HG02885 (cell line): ENCODE results near the gene CHST15.
A peak's percentile ranks its signal among the peaks of the same experiment; 100 is the strongest.
"Not testable (repeated sequence)": the region's sequence is repeated elsewhere in the genome, so short reads cannot be mapped to it uniquely, and the experiment has no call there.

Experiments used
- ATAC-seq: cut with Tn5 transposase; IDR thresholded peaks from one replicate; pipeline ENCODE4 v1.9.1; 2021; ENCODE audit warnings: mild to moderate bottlenecking; ENCODE audit not compliant: unreplicated experiment, poor library complexity

CHST15 gene

DNA sequence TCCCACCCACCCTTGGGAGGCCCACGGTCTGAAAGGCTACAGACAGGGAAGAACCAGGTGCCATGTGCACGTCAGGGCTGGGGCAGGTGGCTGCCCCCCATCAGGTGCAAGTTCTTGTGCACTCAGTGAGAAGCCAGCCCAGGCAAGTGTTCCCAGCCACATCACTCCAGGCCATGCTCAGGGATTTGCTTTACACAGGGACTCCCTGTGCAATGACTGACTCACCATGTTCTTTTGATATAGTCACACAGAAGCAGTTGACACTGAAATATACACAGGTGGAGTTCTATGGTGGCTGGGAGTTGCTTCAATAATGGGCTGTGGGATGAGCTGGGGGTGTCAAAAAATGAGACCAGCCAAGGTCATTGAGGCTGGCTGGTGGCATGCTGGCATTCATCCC, 8.0 kb upstream of the CHST15 start:
- ATAC-seq: no peak

DNA sequence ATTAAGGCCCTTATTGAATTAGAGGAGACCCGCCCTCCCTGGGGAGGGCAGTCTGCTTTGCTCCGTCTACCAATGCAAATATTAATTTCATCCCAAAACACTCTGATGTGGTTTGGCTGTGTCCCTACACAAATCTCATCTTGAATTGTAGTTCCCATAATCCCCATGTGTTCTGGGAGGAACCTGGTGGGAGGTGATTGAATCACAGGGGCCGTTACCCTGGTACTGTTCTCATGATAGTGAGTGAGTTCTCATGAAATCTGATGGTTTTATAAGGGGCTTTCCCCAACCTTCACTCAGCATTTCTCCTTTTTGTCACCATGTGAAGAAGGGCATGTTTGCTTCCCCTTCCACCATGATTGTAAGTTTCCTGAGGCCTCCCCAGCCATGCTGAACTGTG, 7.3 kb upstream of the CHST15 start:
- ATAC-seq: not testable (repeated sequence)

- no peak for ATAC-seq
These were observed 6.7 kb upstream of the CHST15 start for GRCh38 chr10:124100124-124100523.

- no peak for ATAC-seq
These were observed 6.2 kb upstream of the CHST15 start for GRCh38 chr10:124099604-124100003.

- ATAC-seq: no peak
These were observed 5.2 kb upstream of the CHST15 start for GRCh38 chr10:124098575-124098974.

DNA sequence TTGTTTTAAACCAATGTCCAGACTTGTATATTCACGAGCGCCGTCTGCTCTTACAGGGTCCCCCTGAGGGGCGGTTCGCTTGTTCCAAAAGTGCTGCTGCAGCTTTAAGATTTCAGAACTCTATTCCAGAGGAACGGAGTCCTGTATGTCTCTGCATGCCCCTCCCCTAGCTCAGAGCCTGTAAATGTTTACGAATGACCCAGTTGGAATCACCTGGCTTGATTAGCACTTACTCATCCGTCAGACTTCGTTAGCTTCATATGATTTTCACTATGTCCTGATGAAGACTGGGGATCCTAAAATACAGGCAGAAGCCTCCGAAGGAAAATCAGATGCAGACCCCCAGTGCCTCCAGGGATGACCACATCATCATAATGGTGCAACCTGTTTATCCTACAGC, 4.5 kb upstream of the CHST15 start:
- no peak for ATAC-seq

DNA sequence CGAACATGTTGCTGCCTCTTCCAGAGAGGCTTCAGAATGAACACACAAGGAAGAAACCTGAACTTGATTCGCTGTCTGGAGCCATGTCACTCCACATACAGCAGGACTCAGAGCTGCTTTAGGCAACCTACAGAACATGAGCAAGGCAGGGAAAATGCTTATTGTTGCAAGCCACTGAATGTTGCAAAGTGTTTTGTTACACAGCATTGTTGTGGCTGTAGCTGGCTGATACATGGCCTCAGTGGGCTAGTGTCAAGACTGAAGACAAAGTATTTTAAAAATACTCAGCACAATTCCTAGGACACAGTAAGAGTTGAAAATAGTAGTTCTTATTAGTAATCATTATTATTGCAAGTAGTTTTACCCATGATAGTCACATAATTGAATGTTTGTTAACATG, 3.1 kb upstream of the CHST15 start:
- no peak for ATAC-seq

DNA sequence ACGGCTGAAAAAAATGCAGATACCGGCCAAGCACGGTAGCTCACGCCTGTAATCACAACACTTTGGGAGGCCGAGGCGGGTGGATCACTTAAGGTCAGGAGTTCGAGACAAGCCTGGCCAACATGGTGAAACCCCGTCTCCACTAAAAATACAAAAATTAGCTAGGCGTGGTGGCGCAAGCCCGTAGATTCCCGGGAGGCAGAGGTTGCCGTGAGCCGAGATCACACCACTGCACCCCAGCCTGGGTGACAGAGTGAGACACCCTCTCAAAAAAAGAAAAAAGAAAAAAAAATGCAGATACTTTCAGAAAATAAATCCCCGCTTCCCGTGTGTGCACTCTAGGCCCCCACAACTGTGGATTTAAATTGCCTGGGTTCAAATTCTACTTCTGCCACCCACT, 2.4 kb upstream of the CHST15 start:
- not testable (repeated sequence) for ATAC-seq

DNA sequence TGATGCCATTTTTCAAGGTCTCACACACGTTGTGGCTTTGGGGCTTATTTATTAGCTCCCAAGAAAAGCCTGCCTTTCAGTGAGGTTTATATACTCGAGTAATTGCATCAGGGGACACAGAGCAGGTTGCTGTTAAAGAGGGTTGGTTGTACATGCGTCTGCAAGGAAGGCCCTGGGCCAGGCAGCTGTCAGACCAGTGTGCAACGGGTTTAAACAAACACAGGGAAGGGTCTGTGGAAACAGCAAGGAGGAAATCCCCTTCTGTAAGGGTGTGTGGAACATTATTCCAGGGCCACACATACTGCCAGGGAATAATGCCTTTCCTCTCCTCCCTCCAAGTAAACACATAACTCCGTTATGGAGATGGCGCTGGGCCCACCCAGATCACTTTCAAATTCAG, 1.7 kb upstream of the CHST15 start:
- ATAC-seq: no peak

DNA sequence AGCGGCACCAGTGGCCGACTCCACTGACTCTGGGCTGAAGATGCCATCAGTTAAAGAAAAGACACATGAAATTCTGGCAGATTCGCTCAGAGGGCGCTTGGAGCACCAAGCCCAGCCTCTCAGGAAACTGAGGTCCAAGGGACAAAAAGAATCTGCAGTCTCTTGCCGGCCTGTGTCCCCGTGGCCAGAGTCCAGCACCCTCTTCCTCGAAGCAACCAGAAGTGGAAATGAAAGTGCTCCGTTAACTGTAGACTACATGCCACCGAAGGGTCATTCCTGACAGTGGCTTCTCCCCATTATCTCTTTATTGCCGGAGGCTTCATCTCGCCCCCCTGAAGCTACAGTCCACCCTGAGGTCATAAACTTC, 1.0 kb upstream of the CHST15 start:
- no peak for ATAC-seq

DNA sequence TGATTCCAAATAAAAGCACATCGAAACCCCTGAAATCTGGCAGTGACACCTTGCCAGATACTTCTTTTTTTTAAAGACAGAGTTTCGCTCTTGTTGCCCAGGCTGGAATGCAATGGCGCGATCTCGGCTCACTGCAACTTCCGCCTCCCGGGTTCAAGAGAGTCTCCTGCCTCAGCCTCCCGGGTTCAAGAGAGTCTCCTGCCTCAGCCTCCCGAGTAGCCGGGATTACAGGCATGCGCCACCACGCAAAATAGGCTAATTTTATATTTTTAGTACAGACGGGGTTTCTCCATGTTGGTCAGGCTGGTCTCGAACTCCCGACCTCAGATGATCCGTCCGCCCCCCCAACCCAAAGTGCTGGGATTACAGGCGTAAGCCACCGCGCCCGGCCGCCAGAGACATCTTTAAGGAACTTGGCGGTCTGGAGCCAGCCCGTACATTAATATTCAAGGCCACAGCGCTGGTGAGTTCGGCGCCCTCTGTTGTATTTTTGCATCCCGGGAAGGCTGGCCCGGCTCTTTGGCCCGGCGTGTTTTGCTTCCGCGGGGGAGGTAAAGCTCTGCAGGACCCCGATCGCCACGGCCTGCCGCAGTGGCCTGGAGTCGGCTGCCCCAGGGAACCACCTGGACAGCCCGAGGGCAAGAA, 498 bp upstream of the CHST15 start:
- not testable (repeated sequence) for ATAC-seq

- ATAC-seq: peak; percentile 48
These were observed 1.0 kb downstream of the CHST15 start for GRCh38 chr10:124092250-124092859.

DNA sequence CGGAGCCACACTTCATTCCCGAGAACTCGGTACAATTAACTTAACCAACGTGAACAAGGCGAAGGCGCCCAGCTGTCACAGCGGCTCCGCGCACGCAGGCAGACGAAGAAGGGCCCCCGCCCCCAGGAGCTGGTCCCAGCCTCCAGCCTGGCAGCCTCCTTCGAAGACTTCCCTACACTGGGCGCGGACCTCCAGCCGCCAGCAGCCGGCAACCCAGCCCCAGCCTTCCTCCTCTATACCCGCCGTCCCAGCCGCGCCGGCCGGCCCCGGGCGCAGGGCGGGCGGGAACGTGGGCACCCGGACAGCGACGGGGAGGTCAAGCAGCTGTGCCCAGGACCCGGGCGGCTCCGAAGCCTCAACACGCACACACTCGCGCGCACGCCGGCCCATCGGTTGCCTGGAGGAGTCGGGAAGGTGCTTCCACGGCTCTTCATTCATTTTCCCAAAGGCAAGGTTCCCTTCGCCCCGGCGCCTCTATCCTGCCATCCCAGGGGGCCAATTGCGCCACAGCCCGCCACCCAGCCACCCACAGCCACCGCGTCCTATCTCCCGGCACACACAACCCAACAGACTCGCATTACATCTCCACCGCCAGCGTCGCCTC, 1.6 kb downstream of the CHST15 start:
- ATAC-seq: no peak

DNA sequence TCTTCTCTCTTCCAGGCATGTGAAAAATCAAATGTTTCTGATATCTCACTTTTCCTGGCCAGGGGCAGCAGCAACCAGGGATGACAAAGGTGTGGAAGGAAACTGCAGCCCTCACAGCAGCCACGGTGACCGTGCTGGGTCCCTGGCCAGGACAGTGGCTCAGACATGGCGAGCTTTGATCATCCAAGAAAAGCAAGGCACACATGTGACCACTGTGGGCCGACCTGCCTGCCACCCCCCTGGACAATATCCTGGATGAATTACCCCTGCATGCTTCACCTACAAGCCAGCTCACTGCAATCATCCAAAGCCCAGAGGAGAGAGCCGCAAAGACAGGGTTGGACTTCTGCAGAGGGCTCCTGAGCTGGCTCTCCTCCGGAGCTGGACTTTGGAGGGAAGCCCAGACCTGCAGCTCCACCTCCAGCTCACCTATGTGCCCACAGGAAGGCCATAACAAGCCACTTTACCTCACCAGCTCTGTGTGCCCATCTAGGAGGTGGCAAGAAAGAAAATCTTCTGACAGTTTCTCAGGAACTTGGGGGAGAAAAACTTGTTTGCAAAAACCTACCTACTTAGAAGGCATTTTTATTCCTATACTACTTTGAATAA, 2.7 kb downstream of the CHST15 start:
- ATAC-seq: no peak

DNA sequence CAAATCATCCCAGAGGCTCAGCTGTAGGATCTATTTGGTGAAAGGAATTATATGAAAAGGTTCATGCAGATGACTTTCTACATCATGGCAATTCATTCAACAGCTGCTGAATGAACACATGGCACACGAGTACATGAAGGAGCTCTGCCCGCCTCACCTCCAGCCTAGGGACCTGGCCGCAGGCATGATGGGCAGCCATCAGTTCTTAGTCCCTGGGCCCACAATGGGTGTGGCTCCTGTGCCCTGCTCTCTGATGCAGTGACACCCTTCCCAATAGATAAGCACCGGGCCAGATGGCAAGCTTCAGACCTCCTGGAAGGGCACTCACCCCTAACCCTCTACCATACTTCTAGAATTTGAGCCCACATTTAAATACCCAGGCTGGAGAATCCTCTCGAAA, 3.5 kb downstream of the CHST15 start:
- no peak for ATAC-seq

DNA sequence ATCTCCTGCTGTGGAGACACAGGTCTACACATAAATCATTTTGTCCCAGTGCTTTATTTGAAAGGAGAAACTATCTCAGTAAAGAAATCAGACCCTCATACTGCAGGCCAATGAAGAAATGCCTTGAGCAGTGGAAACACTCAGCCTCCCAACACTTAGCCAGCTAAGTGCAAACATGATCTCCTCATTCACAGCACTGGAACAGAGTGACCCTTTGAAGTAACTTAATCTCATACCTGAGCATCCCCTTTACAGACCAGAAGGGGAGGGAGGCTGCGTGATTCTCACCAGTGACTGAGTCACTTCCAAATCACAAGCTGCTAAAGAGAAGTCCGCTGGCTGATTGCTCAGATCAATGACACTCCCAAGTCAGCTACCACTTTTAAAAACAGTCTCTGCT, 4.5 kb downstream of the CHST15 start:
- ATAC-seq: no peak

- no peak for ATAC-seq
These were observed 5.4 kb downstream of the CHST15 start for GRCh38 chr10:124087672-124088634.

- ATAC-seq: no peak
These were observed 6.4 kb downstream of the CHST15 start for GRCh38 chr10:124086787-124087671.

DNA sequence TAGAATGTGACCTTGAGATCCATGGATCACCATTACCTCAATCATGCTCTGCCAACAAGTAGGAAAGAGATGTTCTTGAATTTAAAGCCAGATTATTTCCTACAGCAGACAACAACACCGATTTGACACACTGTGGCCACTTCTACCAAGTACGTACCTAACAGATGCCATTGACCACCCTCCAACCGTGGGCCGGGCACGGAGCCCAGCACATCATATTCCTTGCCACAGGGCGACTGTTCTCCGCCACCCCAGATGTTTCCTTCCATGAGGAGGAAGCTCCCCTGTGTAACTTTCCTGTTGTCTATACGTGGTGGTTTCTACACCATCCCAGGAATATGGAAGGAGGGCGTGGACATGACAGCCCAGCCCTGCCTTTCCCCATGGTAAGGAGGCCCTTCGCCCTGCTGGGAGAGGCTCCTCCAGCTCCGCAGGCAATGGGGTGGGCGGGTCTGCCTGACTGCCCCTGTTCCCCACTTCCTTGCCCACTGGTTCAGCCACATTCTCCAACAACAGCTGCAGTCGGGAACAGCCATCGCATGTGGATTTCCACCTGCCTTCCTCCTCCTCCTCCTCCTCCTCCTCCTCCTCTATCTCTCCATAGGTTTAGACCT, 7.2 kb downstream of the CHST15 start:
- no peak for ATAC-seq
